ENCODE data around the gene NLRP9. TPM values are rescaled to one million over a fixed set of nuclear protein-coding genes. Genes with fewer than 3 reads are reported as not detected.

Gene NLRP9
- total RNA-seq, 1 experiment from 2014 or later, result not detected

DNA sequence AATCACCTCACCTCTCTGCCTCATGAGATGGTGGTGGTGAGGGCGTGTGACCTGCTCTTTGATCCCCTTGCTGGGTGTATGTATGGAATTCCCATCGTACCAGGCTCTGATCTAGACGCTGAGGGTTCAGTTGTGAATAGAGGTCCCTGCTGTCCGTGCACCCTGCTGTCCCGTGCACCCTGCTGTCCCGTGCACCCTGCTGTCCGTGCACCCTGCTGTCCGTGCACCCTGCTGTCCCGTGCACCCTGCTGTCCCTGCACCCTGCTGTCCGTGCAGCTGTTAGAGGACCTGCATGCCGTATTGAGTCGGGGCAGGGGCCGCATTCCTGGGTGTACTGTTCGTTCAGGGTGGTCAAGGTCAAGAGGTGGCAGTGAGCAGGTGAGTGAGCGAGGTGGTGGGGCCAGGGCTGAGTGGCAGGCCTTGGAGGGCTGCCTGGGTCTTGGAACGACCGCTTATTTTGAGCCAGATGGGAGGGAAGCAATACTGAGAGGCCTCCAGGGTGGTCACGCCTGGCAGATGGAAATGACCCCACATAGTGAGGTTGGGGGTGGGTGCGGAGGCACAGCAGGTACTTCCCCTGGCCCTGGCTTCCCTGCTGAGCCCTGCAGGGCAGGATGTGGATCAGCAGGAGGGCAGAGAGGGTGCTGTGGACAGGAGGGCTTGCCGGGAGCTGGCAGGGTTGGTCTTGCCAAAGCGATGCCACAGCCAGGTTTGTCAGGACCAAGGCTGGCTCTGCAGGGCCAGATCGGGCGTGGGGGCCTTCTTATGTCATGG, 67.7 kb downstream of the NLRP9 start:
- Histone ChIP-seq H3K4me3 (ENCODE audit: low read depth, low read length) (no peak overlapping the region), H3K9me3 (no peaks in the 10 kb centered on the region), H3K4me1 (peaks cover 49% of the 10 kb centered on the region), H3K27me3 (replicated peaks; ENCODE audit: control insufficient read depth, insufficient read depth, low read length) (no peaks in the 10 kb centered on the region), H3K36me3 (ENCODE audit: control insufficient read depth, insufficient read depth, low read length) (peaks cover 22% of the 10 kb centered on the region)
- H3K4me3 Mint-ChIP-seq (ENCODE audit: unreplicated experiment), result peak overlapping the region; percentile 34
- TF ChIP-seq, protein P1, sequence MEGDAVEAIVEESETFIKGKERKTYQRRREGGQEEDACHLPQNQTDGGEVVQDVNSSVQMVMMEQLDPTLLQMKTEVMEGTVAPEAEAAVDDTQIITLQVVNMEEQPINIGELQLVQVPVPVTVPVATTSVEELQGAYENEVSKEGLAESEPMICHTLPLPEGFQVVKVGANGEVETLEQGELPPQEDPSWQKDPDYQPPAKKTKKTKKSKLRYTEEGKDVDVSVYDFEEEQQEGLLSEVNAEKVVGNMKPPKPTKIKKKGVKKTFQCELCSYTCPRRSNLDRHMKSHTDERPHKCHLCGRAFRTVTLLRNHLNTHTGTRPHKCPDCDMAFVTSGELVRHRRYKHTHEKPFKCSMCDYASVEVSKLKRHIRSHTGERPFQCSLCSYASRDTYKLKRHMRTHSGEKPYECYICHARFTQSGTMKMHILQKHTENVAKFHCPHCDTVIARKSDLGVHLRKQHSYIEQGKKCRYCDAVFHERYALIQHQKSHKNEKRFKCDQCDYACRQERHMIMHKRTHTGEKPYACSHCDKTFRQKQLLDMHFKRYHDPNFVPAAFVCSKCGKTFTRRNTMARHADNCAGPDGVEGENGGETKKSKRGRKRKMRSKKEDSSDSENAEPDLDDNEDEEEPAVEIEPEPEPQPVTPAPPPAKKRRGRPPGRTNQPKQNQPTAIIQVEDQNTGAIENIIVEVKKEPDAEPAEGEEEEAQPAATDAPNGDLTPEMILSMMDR (IDR thresholded peaks at IDR 0.05; ENCODE audit: insufficient read depth in 1 of 2, low read depth in 1 of 2, low read length in 1 of 2, severe bottlenecking in 1 of 2, unreplicated experiment in 1 of 2), result no peak
- peak overlapping the region; percentile 83 for H3K27ac Mint-ChIP-seq (ENCODE audit: unreplicated experiment)
- no TSS peak for BruUV-seq (replicated peaks)
- peaks cover 50% of the 10 kb centered on the region for H3K4me1 Mint-ChIP-seq (ENCODE audit: low read depth, unreplicated experiment)
- ChIA-PET CTCF (interaction anchor here (0.6 to 1.5 kb wide), 5 partner anchors 11 to 38 kb away, joined by 4 to 53 read pairs (median 6); partner anchors contain the start of gene U2AF2), POLR2A (no interaction called here)
- peaks cover 99% of the 10 kb centered on the region for H3K36me3 Mint-ChIP-seq (ENCODE audit: insufficient read depth, unreplicated experiment)
- no peaks in the 10 kb centered on the region for H3K27me3 Mint-ChIP-seq (ENCODE audit: insufficient read depth, unreplicated experiment)
- DNase-seq, result peak in 1 of 2 experiments; percentile 68
- no peaks in the 10 kb centered on the region for H3K9me3 Mint-ChIP-seq (ENCODE audit: unreplicated experiment)
- intact Hi-C loops (cut with micrococcal nuclease; ENCODE audit: unreplicated experiment), result no loop called here

DNA sequence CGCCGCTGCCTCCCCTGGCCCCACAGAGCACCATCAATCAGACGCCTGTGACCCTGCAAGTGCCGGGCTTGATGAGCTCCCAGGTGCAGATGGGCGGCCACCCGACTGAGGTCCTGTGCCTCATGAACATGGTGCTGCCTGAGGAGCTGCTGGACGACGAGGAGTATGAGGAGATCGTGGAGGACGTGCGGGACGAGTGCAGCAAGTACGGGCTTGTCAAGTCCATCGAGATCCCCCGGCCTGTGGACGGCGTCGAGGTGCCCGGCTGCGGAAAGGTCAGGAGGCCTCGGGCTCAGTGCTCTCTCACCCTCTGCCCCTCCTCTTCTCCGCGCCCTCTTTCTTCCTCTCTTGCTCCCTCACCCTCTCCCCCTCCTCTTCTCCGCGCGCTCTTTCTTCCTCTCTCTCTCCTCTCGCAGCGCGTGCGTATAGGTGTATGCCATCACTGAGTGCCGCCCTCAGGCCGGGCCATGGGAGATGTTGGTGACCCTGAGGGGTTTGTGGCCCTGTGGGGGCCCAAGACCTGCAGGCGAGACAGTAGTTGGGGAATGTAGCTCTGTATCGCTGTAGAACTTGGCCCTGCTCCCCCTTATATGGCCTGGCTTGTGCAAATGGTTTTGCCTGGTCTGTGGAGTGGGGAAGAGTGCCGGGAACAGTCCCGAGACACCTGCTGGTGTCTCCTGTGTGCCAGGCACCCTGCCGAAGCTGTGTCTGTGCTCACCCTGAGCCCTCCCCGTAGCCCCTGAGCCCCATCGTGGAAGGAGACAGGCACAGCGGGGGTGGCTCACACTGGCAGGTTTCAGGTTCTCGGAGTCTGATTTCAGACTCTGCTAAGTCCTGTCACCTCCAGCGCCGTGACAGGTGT, 68.6 kb downstream of the NLRP9 start:
- no peak overlapping the region for H3K4me3 ChIP-seq (ENCODE audit: low read depth, low read length)
- peaks cover 22% of the 10 kb centered on the region for H3K36me3 ChIP-seq (ENCODE audit: control insufficient read depth, insufficient read depth, low read length)
- CTCF ChIA-PET, result no interaction called here
- H3K4me1 Mint-ChIP-seq (ENCODE audit: low read depth, unreplicated experiment), result peaks cover 49% of the 10 kb centered on the region
- H3K9me3 ChIP-seq, result no peaks in the 10 kb centered on the region
- no peaks in the 10 kb centered on the region for H3K27me3 Mint-ChIP-seq (ENCODE audit: insufficient read depth, unreplicated experiment)
- TF ChIP-seq, protein P1 (IDR thresholded peaks at IDR 0.05; ENCODE audit: insufficient read depth in 1 of 2, low read depth in 1 of 2, low read length in 1 of 2, severe bottlenecking in 1 of 2, unreplicated experiment in 1 of 2), result no peak
- no peaks in the 10 kb centered on the region for H3K9me3 Mint-ChIP-seq (ENCODE audit: unreplicated experiment)
- BruUV-seq (replicated peaks), result no TSS peak
- intact Hi-C loops (cut with micrococcal nuclease; ENCODE audit: unreplicated experiment), result no loop called here
- POLR2A ChIA-PET, result no interaction called here
- no peaks in the 10 kb centered on the region for H3K27me3 ChIP-seq (replicated peaks; ENCODE audit: control insufficient read depth, insufficient read depth, low read length)
- no peak for DNase-seq
- peaks cover 99% of the 10 kb centered on the region for H3K36me3 Mint-ChIP-seq (ENCODE audit: insufficient read depth, unreplicated experiment)
- peak overlapping the region; percentile 23 for H3K4me3 Mint-ChIP-seq (ENCODE audit: unreplicated experiment)
- peak overlapping the region; percentile 83 for H3K27ac Mint-ChIP-seq (ENCODE audit: unreplicated experiment)
- peaks cover 49% of the 10 kb centered on the region for H3K4me1 ChIP-seq

DNA sequence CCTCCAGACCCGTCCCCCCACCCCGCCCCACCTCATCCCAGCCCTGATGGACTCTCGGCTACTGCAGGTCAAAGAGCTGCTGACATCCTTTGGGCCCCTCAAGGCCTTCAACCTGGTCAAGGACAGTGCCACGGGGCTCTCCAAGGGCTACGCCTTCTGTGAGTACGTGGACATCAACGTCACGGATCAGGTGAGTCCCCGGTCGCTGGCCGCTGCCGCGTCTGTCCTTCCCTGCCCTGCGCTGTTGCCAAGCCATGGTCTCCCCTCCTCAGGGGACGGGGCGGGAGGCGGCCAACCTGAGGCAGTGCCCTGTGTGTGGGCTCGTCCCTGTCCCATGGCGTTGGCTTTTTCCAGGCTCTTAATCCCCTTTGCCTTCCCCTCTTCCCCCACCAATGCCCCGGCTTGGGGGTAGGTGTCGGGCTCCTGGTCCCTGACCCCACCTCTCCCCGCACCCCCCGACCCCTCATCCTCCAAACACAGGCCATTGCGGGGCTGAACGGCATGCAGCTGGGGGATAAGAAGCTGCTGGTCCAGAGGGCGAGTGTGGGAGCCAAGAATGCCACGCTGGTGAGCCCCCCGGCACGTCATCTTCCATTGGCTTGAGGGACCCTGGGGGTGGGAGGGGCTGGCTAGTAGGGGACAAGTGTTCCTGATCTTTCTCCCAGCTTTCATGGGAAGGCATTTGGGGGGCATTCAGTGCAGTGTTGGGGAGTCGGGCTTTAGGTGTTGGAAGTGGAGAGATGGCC, 69.4 kb downstream of the NLRP9 start:
- TF ChIP-seq, protein P1 (IDR thresholded peaks at IDR 0.05; ENCODE audit: insufficient read depth in 1 of 2, low read depth in 1 of 2, low read length in 1 of 2, severe bottlenecking in 1 of 2, unreplicated experiment in 1 of 2), result no peak
- H3K27me3 ChIP-seq (replicated peaks; ENCODE audit: control insufficient read depth, insufficient read depth, low read length), result no peaks in the 10 kb centered on the region
- H3K4me1 ChIP-seq, result peaks cover 45% of the 10 kb centered on the region
- intact Hi-C loops (cut with micrococcal nuclease; ENCODE audit: unreplicated experiment), result no loop called here
- Mint-ChIP-seq H3K27me3 (ENCODE audit: insufficient read depth, unreplicated experiment) (no peaks in the 10 kb centered on the region), H3K27ac (ENCODE audit: unreplicated experiment) (peak overlapping the region; percentile 91), H3K4me3 (ENCODE audit: unreplicated experiment) (no peak overlapping the region), H3K36me3 (ENCODE audit: insufficient read depth, unreplicated experiment) (peaks cover 99% of the 10 kb centered on the region), H3K9me3 (ENCODE audit: unreplicated experiment) (no peaks in the 10 kb centered on the region), H3K4me1 (ENCODE audit: low read depth, unreplicated experiment) (peaks cover 41% of the 10 kb centered on the region)
- no peak for DNase-seq
- BruUV-seq (replicated peaks), result TSS peak; percentile 4
- no peaks in the 10 kb centered on the region for H3K9me3 ChIP-seq
- CTCF ChIA-PET, result interaction anchor here (1.0 kb wide), 1 partner anchor 14 kb away, joined by 9 read pairs; the partner anchor contains the start of gene U2AF2
- no peak overlapping the region for H3K4me3 ChIP-seq (ENCODE audit: low read depth, low read length)
- peaks cover 27% of the 10 kb centered on the region for H3K36me3 ChIP-seq (ENCODE audit: control insufficient read depth, insufficient read depth, low read length)
- POLR2A ChIA-PET, result interaction anchor here (0.9 to 2.0 kb wide), 2 partner anchors 14 to 21 kb away, joined by 3 to 15 read pairs; partner anchors contain the start of gene U2AF2
